LHCN-M2 (cell line): ENCODE measurements around the gene SOCS1. TPM values are rescaled to one million over a fixed set of nuclear protein-coding genes. Genes with fewer than 3 reads are reported as not detected.

Experiments used
- DNase-seq: peaks from one replicate; pipeline ENCODE4 v3.0.0-alpha.2; 2012; ENCODE audit warnings: low read depth
- total RNA-seq: library from RNA; depleted of rRNA; stranded (reverse); fragments of >200 nt; gene quantifications from 2 replicates; pipeline ENCODE4 v1.2.3, GENCODE V29; 2014

The SOCS1 gene
- total RNA-seq, 1 experiment from 2014 or later: 0.98 TPM

GRCh38 chr16:11285842-11286241, 29.8 kb upstream of the SOCS1 start:
- DNase-seq: no peak

GRCh38 chr16:11283820-11284248, 27.8 kb upstream of the SOCS1 start:
- no peak for DNase-seq

GRCh38 chr16:11280616-11281522, 24.9 kb upstream of the SOCS1 start, which contains the start of gene PRM1:
TSS of gene PRM1 (minus strand) at chr16:11281330. CDS start at chr16:11281238, 92 bp downstream.
- no peak for DNase-seq

DNA sequence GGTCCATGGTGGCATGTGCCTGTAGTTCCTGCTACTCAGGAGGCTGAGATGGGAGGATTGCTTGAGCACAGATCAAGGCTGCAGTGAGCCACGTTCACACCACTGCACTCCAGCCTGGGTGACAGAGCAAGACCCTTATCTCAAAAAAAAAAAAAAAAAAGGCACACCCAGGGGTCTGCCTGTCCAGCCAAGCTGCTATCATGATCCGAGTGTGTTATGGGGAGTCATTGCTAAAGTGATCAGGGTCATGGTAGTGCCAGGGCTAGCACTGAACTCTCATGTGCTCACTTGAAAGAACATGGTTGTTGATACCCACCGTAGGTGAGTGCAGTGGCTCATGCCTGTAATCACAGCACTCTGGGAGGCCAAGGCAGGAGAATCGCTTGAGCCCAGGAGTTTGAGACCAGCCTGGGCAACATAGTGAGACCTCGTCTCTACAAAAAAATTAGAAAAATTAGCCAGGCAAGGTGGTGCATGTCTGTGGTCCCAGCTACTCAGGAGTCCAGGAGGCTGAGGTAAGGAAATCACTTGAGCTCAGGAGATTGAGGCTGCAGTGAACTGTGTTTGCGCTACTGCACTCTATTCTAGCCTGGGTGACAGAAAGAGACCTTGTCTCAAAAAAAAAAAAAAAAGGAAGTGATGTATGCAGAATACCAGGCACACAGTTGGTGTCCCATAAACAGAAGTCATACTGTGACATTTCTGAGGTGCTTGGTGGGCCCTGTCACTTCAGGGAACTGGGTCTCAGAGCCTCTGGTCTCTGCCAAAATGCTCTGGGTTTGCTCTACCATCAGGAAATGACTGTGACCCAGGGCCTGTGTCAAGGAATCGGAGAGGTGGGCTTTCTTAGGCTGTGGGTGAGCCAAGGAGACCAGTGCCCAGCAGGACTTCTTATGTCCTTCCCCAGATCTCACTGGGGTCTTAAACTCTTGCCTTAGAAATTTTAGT, 23.0 kb upstream of the SOCS1 start:
- no peak for DNase-seq

DNA sequence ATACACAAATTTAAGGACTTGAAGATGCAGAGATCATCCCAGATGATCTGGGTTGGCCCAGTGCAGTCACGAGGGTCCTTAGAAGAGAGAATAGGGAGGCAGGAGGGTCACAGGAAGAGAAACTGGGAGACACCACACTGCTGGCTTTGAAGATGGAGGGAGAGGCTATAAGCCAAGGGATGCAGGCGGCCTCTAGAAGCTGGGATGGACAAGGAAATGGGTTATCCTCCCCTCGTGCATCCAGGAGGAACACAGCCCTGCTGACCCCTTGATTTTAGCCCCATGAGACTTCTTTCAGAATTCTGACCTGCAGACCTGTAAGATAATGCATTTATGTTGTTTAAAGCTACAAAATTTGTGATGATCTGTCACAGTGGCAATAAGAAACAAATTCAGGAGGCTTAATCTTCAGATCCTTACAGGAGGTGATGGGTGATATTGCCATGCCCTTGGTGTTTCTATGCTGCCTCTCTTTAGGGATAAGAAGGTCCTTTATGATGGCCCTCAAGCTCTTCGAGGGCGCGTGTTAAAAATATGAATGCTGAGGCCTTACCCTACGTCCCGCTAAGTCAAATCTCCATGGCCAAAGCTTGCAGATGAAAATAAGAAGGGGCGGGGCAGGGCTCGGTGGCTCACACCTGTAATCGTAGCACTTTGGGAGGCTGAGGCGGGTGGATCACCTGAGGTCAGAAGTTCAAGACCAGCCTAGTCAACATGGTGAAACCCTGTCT, 21.8 kb upstream of the SOCS1 start:
- no peak for DNase-seq

GRCh38 chr16:11276896-11277593, 21.0 kb upstream of the SOCS1 start:
- DNase-seq: no peak

GRCh38 chr16:11276143-11276895, 20.3 kb upstream of the SOCS1 start, which contains the start of gene PRM2:
TSS of gene PRM2 (minus strand) at chr16:11276480. CDS start at chr16:11276370, 110 bp downstream.
- no peak for DNase-seq

DNA sequence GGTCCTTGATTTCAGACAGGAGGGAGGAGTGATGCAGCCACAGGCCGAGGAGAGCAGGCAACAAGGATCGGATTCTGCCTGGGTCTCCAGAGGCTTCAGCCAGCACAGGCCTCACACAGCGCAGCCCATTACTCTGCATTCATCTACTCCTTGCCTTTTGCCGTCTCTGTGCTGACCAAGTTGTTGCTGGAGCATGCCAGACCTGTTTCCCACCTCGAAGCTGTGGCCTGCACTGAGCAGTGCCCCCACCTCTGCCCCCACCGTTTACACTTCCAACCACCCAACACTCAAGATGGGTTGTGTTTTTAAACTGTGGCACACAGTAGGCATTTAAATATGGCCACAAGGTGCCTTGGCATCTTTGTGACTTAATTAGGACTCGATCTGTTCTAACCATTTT, 19.0 kb upstream of the SOCS1 start:
- DNase-seq: no peak

DNA sequence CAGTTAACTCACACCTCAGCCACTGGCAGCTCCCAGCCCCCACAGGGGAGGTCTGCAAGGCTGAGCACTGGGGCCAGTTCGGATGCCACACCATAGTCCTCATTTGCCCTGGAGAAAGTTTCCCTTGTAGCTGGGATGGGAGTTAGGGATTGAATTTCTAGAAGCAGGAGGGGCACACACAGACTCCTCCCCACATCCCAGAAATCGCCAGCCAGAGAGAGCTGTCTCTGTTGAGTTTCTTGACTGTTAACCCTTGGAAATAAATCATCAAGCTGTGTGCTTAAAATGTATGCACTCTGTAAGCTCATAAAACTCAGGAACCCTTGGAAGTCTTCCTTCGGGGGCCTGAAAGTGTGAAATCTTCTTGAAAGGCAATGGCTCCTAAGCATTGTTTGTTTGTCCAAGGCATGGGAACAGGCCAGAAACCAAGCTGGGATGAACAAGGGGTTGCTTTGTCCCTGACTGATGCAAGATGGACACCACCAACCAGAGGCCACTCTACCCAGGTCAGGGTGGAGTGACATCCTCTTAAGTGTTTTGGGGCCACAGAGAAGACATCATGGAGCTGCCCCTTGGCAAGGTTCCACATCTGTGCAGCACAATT, 17.8 kb upstream of the SOCS1 start:
- no peak for DNase-seq

GRCh38 chr16:11272921-11273720, 17.1 kb upstream of the SOCS1 start, which contains the start of gene PRM3:
TSS of gene PRM3 (minus strand) at chr16:11273629. CDS start at chr16:11273595, 34 bp downstream.
- no peak for DNase-seq

GRCh38 chr16:11272484-11272883, 16.5 kb upstream of the SOCS1 start:
- no peak for DNase-seq

GRCh38 chr16:11271610-11272009, 15.6 kb upstream of the SOCS1 start:
- no peak for DNase-seq

GRCh38 chr16:11270602-11271162, 14.7 kb upstream of the SOCS1 start:
- no peak for DNase-seq

DNA sequence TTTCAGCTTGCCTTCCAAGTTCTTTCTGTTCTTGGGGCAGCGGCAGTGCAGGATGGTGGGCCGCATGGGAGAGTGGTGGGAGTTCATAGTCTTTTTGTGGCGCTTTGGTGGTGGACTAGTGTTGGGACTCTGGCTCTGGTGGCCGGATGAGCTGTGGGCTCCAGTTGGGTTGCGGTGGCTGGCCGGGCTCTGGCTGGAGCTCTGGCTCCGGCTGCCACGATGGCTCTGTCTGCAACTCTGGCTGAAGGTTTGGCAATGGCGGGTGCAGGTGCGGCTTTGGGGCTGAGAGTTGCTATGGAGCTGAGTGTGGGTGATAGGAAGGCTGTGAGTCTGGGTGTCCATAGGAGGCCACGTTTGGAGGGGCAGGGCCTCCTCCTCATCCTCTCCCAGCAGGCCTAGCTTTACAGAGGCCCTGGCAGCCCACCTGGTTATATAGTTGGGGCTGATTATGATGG, 12.9 kb upstream of the SOCS1 start, which contains the start of gene TNP2:
TNP2 (minus strand) TSS at position 405 of the 455 bp plus-strand sequence; CDS start at position 342, 63 bp downstream.
- no peak for DNase-seq

DNA sequence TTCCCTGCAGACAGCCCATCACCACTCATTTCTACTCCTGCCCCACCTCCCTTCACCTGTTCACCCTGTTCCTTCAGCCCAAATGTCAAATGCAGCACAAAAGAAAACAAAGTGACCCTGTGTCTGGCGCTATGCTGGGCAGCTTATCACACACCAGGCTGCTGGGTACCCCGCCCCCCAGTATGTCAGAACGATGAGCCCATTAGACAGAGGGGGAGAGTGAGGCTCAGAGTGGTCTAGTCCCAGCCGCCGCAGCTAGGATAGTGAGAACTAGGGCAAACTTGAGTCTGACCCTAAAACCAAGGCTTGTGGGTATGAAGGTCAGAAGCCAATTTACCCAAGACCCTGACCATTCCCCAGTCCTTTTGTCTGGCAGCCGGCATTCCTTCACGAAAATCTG, 9.1 kb upstream of the SOCS1 start:
- no peak for DNase-seq

- DNase-seq: no peak
Measured at GRCh38 chr16:11264155-11264832, 8.3 kb upstream of the SOCS1 start.

DNA sequence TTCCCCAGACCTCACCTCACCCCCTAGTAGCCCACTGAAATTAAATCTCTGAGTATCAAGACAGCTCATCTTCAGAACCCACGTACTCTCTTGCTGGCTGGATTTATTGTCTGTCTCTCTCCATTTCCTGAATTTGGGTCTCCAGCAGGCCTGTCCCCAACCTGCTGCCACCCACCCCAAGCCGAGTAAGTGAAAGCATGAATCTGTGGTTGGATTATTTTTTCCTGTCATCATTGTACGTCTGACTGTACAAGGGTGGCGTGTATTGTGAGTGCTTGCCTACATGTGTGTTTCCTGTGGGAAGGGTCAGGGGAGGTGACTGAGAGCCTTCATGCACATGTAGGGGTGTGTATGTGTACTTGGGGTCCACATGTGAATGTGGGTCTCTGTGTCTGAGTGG, 7.7 kb upstream of the SOCS1 start:
- DNase-seq: no peak
